Lower leg skin (tissue), 4 donors: ENCODE results near the gene HAPLN1. TPM values are rescaled to one million over a fixed set of nuclear protein-coding genes. Genes with fewer than 3 reads are reported as not detected.
A peak's percentile ranks its signal among the peaks of the same experiment; 100 is the strongest.

ENCODE experiments used
- DNase-seq, 2 donors: peaks; one replicate each; pipeline ENCODE4 v3.0.0-alpha.2; 2019; ENCODE audit warnings: low spot score in 2 of 2
- H3K4me3 ChIP-seq: fragments of 200-600 bp; sonication (generic); 2 replicates; pipeline ENCODE4 v1.5.1; 2017; ENCODE audit warnings: mild to moderate bottlenecking, low read depth; ENCODE audit not compliant: poor library complexity, severe bottlenecking
- POLR2A ChIP-seq, 2 donors: fragments of 450-650 bp; IDR thresholded peaks; one replicate each; pipeline ENCODE4 v1.6.1; 2016 to 2017; ENCODE audit warnings: antibody characterized with exemption in 2 of 2, mild to moderate bottlenecking in 1 of 2, moderate library complexity in 1 of 2
- WGBS, 2 donors: methylation state at CpG; one replicate each; pipeline ENCODE4 v1.1.5; 2018; 5-methylcytosine and 5-hydroxymethylcytosine counted together
- intact Hi-C: fragments of 100-400 bp; cut with DNase I; formaldehyde crosslinking; loops from one replicate; pipeline ENCODE4 v1.15.0; 2023; ENCODE audit warnings: low total_unique reads
- total RNA-seq, 4 donors: library from RNA; depleted of rRNA; stranded (reverse); fragments of >200 nt; gene quantifications; one replicate each; pipeline ENCODE4 v1.1.0, GENCODE V29; 2016
- TF ChIP-seq, protein P1 (sequence below), 3 donors: fragments of 450-650 bp; IDR thresholded peaks; one replicate each; pipeline ENCODE4 v1.5.1; 2016; ENCODE audit warnings: antibody characterized with exemption in 3 of 3, mild to moderate bottlenecking in 3 of 3, moderate library complexity in 2 of 3

HAPLN1 gene
- total RNA-seq, 4 donors from 2014 or later: 0.62 TPM; not detected in 3

DNA sequence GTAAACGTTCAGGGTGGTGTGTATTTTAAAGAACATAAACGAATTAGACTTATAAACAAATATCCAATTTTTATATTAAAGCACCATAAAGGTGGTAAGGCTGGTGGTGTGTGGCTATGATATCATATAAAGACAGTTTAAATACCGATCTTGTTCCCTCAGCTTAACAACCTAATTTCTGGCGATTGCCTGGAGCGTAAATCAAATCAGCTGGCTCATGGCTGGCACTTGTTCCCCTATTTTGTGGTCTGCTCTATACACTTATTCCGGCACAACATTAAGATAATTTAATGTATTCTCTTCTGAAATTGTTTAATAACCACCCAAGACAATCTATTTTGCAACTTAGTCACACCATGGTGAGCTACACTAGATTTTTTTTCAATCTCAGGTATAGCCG, 2.4 kb upstream of the HAPLN1 start:
- DNase-seq: no peak
- intact Hi-C loops: no loop called here
- H3K4me3 ChIP-seq: no peak overlapping the region
- 63 to 69% methylated on average over 7 of the region's 7 CpGs for WGBS, 2 donors
- TF ChIP-seq, protein P1, sequence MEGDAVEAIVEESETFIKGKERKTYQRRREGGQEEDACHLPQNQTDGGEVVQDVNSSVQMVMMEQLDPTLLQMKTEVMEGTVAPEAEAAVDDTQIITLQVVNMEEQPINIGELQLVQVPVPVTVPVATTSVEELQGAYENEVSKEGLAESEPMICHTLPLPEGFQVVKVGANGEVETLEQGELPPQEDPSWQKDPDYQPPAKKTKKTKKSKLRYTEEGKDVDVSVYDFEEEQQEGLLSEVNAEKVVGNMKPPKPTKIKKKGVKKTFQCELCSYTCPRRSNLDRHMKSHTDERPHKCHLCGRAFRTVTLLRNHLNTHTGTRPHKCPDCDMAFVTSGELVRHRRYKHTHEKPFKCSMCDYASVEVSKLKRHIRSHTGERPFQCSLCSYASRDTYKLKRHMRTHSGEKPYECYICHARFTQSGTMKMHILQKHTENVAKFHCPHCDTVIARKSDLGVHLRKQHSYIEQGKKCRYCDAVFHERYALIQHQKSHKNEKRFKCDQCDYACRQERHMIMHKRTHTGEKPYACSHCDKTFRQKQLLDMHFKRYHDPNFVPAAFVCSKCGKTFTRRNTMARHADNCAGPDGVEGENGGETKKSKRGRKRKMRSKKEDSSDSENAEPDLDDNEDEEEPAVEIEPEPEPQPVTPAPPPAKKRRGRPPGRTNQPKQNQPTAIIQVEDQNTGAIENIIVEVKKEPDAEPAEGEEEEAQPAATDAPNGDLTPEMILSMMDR (IDR thresholded peaks at IDR 0.05): no peak
- TF ChIP-seq POLR2A (IDR thresholded peaks at IDR 0.05): no peak

DNA sequence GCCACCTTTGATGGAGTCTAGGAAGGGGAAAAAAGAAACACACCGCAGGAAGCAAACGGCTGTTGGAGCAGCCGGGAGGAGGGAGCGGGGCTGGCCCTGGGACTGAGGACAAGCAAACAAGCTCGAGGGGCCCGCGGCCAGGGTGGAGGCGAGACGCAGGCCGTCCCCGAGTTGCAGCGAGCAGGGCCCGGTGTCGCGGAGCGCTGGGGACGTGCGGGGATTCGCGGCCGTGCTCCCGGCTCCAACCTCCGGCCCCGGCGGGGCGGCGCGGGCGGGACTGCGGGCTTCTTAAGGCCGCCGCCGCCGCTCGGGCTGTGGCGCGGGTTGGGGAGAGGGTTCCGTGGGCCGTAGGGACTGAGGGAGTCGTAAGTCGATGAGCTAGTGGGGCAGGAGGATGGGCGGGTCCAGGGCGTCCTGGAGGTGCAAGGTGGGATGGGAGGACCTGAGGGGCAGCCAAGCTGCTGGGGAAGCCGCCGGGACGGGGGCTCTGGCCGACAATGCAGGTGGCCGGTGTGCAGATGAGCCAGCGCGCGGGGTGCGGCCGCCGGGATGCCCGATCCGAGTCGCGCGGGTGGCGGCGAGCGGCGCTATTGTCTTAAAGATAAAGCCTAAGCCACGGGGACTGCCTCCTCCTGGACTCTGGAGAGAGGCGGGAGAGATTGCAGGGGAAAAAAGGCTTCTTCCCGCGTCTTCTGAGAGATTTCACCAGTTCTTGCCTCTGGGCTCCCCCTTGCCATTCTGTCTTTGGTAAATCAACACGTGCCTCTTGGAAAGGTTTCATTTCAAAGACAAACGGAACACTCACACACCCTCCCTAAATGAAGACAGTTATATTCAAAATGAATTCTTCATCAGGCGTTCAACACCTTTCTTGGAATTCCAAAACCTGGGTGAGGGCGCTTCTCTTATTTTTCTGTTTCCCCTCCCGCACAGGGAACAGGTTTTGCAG, 1.6 kb upstream of the HAPLN1 start:
- TF ChIP-seq, protein P1 (IDR thresholded peaks at IDR 0.05): no peak
- TF ChIP-seq POLR2A (IDR thresholded peaks at IDR 0.05): no peak
- WGBS, 2 donors: 2 to 3% methylated on average over 55 to 70 of the region's 72 CpGs
- intact Hi-C loops: no loop called here
- H3K4me3 ChIP-seq: peak overlapping the region; percentile 26
- DNase-seq: peak in 1 of 2 donors; percentile 88

- 64 to 69% methylated on average over 2 of the region's 2 CpGs for WGBS, 2 donors
- intact Hi-C loops: no loop called here
- DNase-seq: no peak
- no peak overlapping the region for H3K4me3 ChIP-seq
- TF ChIP-seq POLR2A (IDR thresholded peaks at IDR 0.05): no peak
- TF ChIP-seq, protein P1 (IDR thresholded peaks at IDR 0.05): no peak
These were observed 1.6 kb downstream of the HAPLN1 start for GRCh38 chr5:83718936-83719495.

DNA sequence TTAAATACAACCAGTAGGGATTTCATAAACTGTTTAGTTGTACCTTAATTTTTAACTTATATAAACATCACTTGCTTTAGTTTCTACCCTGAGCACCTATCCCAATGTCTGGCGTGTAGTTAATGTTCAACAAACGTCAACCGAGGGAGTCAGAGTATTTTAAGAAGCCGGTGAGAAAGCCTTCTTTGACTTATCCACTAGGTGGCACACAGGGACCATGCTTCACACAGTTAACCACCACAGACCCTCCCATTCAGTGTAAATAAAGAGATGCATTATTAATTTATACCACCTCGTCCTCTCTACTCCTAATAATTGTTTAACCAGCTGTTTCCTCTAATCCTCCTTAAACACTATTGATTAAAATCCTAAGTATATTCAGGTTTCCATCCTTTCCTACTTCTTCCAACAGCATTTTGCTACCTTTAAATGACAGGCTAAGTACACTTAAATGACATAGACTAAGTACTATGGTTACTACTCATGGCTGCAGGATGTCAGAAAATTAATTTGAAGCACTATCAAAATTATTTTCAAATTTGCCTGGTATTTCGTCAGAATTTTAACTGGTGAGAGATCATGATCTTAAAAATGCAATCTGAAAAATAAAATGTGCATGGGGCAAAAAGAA, 2.3 kb downstream of the HAPLN1 start:
- TF ChIP-seq POLR2A (IDR thresholded peaks at IDR 0.05): no peak
- 5 to 7% methylated on average over 6 of the region's 6 CpGs for WGBS, 2 donors
- DNase-seq: no peak
- H3K4me3 ChIP-seq: no peak overlapping the region
- intact Hi-C loops: no loop called here

DNA sequence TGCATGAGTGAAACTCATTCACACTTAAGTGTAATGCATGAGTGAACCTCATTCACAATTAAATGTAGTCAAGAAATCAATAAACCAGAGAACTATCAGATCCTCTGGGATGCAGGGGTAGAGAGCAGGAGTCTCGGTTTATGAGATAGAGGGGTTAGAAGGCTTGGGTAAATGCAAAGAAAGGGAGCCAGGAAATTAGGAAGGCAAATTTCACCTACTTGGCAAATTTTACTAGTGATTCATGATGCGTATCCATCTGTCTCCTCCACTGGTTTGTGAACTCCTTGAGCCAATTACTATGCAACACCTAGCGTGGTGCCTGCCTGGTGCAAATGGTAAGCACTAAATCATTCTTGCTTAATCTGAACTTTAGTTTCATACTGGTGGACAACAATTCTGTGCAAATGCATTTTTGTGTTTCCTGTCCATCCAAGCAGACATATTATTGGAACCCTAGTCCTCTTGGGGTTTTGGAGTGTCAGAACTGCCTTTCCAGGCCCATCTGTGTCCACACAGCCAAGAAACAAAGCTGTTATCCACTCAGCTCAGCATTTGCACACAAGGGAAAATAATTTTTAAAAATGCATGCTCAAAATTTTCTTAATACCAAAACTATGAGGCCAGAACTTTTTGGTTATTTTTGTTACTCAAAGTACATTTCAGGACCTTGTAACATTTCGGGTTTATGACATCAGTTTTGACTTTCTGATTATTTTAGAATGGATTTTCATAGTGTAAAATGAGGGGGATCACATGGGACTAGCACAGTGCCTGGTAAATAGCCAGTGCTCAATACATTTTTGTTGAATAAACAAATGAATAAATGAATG, 5.2 kb downstream of the HAPLN1 start:
- no peak for TF ChIP-seq POLR2A (IDR thresholded peaks at IDR 0.05)
- TF ChIP-seq, protein P1 (IDR thresholded peaks at IDR 0.05): no peak
- intact Hi-C loops: no loop called here
- no peak for DNase-seq
- WGBS, 2 donors: 56 to 59% methylated on average over 4 of the region's 4 CpGs
- no peak overlapping the region for H3K4me3 ChIP-seq
